Parathyroid adenoma (tissue), 2 donors: ENCODE data around the gene GDPD5.
A peak's percentile ranks its signal among the peaks of the same experiment; 100 is the strongest.

Source experiments
- H2AFZ ChIP-seq: fragments of 300-600 bp; sonication (generic); one replicate; pipeline ENCODE4 v1.7.0; 2017; ENCODE audit warnings: antibody characterized with exemption, mild to moderate bottlenecking
- H3K27ac ChIP-seq: fragments of 300-600 bp; sonication (generic); one replicate; pipeline ENCODE4 v1.7.0; 2017
- H3K27me3 ChIP-seq: fragments of 300-600 bp; sonication (generic); one replicate; pipeline ENCODE4 v1.7.0; 2017; ENCODE audit warnings: low read length; ENCODE audit not compliant: control insufficient read depth, insufficient read depth
- H3K36me3 ChIP-seq: fragments of 300-600 bp; sonication (generic); one replicate; pipeline ENCODE4 v1.7.0; 2017; ENCODE audit warnings: low read length; ENCODE audit not compliant: control insufficient read depth, insufficient read depth
- H3K4me1 ChIP-seq: fragments of 300-600 bp; sonication (generic); one replicate; pipeline ENCODE4 v1.7.0; 2017; ENCODE audit warnings: control low read depth
- H3K4me2 ChIP-seq: fragments of 300-600 bp; sonication (generic); one replicate; pipeline ENCODE4 v1.7.0; 2017; ENCODE audit warnings: low read length
- H3K4me3 ChIP-seq: fragments of 300-600 bp; sonication (generic); one replicate; pipeline ENCODE4 v1.7.0; 2017; ENCODE audit warnings: low read depth, low read length
- H3K79me2 ChIP-seq: fragments of 300-600 bp; sonication (generic); one replicate; pipeline ENCODE4 v1.7.0; 2017; ENCODE audit warnings: control low read depth
- H3K9ac ChIP-seq: fragments of 300-600 bp; sonication (generic); one replicate; pipeline ENCODE4 v1.7.0; 2017; ENCODE audit warnings: mild to moderate bottlenecking
- H3K9me3 ChIP-seq: fragments of 300-600 bp; sonication (generic); one replicate; pipeline ENCODE4 v1.7.0; 2017; ENCODE audit warnings: low read length; ENCODE audit not compliant: control insufficient read depth
- TF ChIP-seq, protein P1 (sequence below): fragments of 300-600 bp; sonication (generic); IDR thresholded peaks from one replicate; pipeline ENCODE4 v1.7.0; 2017; ENCODE audit warnings: antibody characterized with exemption, mild to moderate bottlenecking
- donor health status: primary hyperparathyroidism.

Gene GDPD5

DNA sequence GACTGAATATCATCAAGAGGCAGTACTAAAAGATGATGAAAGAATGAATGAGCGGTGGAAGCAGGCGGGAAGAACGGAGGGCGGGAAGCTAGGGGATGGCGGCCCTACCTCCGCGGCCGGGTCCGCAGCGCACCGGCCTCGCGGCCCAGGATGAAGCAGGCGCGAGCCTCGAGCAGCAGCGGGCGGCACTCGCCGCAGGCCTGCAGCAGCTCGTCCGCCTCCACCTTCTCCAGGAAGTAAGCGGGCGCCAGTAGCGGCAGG lies 96.2 kb downstream of the GDPD5 start:
- Histone ChIP-seq H2AFZ (no peak overlapping the region), H3K4me1 (no peaks in the 10 kb centered on the region), H3K36me3 (no peaks in the 10 kb centered on the region), H3K79me2 (no peaks in the 10 kb centered on the region), H3K9me3 (no peaks in the 10 kb centered on the region), H3K9ac (no peak overlapping the region), H3K27ac (no peak overlapping the region), H3K27me3 (no peaks in the 10 kb centered on the region), H3K4me2 (no peak overlapping the region), H3K4me3 (peak overlapping the region; percentile 11)
- TF ChIP-seq, protein P1, sequence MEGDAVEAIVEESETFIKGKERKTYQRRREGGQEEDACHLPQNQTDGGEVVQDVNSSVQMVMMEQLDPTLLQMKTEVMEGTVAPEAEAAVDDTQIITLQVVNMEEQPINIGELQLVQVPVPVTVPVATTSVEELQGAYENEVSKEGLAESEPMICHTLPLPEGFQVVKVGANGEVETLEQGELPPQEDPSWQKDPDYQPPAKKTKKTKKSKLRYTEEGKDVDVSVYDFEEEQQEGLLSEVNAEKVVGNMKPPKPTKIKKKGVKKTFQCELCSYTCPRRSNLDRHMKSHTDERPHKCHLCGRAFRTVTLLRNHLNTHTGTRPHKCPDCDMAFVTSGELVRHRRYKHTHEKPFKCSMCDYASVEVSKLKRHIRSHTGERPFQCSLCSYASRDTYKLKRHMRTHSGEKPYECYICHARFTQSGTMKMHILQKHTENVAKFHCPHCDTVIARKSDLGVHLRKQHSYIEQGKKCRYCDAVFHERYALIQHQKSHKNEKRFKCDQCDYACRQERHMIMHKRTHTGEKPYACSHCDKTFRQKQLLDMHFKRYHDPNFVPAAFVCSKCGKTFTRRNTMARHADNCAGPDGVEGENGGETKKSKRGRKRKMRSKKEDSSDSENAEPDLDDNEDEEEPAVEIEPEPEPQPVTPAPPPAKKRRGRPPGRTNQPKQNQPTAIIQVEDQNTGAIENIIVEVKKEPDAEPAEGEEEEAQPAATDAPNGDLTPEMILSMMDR: no peak

DNA sequence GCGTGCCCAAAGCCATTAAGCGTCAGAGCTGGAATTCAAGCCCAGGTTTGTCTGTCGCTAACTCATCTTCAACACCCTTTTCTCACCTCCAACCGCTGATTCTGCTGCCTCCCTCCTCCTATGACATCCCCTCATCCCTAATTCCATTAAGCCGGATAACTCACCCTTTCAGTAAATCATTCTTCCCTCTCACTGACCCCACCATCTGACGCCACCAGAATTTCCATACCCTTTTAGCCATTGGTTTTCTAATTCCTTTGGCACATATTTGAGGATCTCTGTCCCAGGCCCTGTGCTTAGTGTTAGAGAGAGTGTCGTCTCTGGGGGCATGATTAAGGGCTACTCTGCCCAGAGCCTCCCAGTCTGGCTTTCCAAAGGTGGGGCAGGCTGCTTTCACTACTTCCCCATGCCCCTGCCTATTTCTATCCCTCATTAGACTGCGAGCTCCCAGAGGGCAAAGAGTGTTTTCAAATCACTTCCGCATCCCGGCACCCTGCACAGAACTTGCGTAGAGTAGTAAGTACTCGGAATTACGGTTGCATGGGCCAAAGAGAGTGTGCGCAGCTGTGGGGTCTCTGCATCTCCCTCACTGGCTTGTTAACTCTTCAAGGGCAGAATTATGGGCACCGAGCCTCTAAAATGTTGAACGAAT lies 96.6 kb downstream of the GDPD5 start:
- Histone ChIP-seq H3K4me1 (no peaks in the 10 kb centered on the region), H3K9ac (no peak overlapping the region), H3K4me3 (peak overlapping the region; percentile 11)

DNA sequence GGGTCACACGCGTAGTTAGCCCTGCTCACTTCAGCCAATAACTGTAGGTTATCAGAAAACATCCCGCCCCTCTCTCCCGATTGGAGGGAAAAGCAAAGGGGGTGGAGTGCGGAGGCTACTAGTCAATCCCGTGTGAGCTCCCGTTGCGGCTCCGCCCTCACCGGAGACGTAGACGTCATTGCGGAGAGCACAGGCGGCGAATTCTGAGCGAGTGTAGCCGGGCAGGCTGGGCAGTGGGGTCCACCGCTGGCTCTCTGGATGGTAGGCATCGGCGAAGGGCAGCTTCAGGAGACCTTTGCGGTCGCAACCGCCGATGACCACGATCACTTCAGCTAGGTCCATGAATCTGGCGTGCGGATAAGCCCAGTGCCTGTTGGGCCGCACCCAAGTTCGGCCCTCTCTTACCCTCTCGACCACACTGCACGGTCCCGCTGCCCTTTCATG lies 97.4 kb downstream of the GDPD5 start:
- Histone ChIP-seq H3K27me3 (no peaks in the 10 kb centered on the region), H3K9me3 (no peaks in the 10 kb centered on the region), H3K4me3 (no peak overlapping the region), H3K4me1 (no peaks in the 10 kb centered on the region), H3K79me2 (no peaks in the 10 kb centered on the region), H3K9ac (no peak overlapping the region), H2AFZ (peak overlapping the region; percentile 46), H3K36me3 (no peaks in the 10 kb centered on the region), H3K4me2 (peak overlapping the region; percentile 47), H3K27ac (no peak overlapping the region)
- TF ChIP-seq, protein P1: no peak

More for the DNA sequence above, 96.6 kb downstream of the GDPD5 start:
- no peaks in the 10 kb centered on the region for H3K36me3 ChIP-seq
- H3K4me2 ChIP-seq: no peak overlapping the region
- TF ChIP-seq, protein P1: no peak
- H3K27me3 ChIP-seq: no peaks in the 10 kb centered on the region
- no peak overlapping the region for H2AFZ ChIP-seq
- H3K27ac ChIP-seq: no peak overlapping the region
- H3K9me3 ChIP-seq: no peaks in the 10 kb centered on the region
- H3K79me2 ChIP-seq: no peaks in the 10 kb centered on the region

DNA sequence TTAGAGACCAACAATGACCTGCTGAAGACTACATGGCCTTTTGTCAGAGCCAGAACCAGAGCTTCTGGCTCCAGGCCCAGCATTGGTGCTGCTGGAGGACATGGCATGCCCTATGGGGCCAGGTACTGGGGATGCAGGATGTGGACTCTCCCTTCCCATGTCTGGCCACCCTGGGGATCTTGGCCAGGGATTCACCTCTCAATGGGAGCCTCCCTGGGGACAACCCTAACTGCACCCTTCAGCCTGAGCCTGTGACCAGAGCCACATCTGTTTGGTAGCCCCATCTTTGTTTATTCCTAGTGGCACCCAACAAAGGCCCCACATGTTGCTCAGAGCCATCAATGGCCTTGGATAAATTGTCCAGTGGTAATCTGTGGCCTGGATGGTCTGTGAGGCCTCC lies 98.6 kb downstream of the GDPD5 start:
- Histone ChIP-seq H2AFZ (no peak overlapping the region), H3K9ac (no peak overlapping the region), H3K4me3 (no peak overlapping the region), H3K4me2 (no peak overlapping the region), H3K27ac (no peak overlapping the region), H3K27me3 (no peaks in the 10 kb centered on the region), H3K4me1 (no peaks in the 10 kb centered on the region), H3K36me3 (no peaks in the 10 kb centered on the region), H3K9me3 (no peaks in the 10 kb centered on the region), H3K79me2 (no peaks in the 10 kb centered on the region)
- TF ChIP-seq, protein P1: no peak

DNA sequence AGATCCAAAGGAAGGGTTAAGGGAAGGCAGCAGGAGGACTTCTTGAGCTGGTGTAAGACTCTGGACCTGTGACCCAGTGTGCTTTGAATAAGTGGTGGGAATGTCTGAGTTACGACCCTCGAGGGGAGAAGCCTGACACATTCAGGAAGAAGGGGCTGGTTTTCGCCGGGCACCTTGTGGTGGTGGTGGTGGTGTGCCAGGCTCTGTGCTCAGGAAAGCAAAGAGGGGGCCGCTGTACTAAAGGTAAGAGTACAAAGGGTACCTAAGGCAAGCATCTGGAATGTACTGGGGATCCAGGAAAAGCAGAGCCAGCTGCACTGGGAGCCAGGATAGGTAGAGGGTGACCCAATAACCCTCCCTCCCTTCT lies 99.0 kb downstream of the GDPD5 start:
- Histone ChIP-seq H3K4me2 (no peak overlapping the region), H2AFZ (no peak overlapping the region), H3K27ac (no peak overlapping the region), H3K4me1 (no peaks in the 10 kb centered on the region), H3K9me3 (no peaks in the 10 kb centered on the region), H3K79me2 (no peaks in the 10 kb centered on the region), H3K36me3 (no peaks in the 10 kb centered on the region), H3K9ac (no peak overlapping the region), H3K27me3 (no peaks in the 10 kb centered on the region), H3K4me3 (no peak overlapping the region)
- TF ChIP-seq, protein P1: no peak
